HepG2 (cell line): ENCODE measurements around the gene M1AP. TPM values are rescaled to one million over a fixed set of nuclear protein-coding genes. Genes with fewer than 3 reads are reported as not detected.

Experiments
- HDAC2 ChIP-seq: sonication (generic); formaldehyde crosslinking; IDR thresholded peaks from 2 replicates; pipeline ENCODE4 v1.4.0; 2020; ENCODE audit warnings: missing genetic modification reagents
- SATB2 ChIP-seq: sonication (generic); formaldehyde crosslinking; IDR thresholded peaks from 2 replicates; pipeline ENCODE4 v1.5.0; 2020; ENCODE audit warnings: missing genetic modification reagents
- TMF1 ChIP-seq: sonication (generic); formaldehyde crosslinking; IDR thresholded peaks from 2 replicates; pipeline ENCODE4 v1.8.1; 2022; ENCODE audit warnings: low read depth, missing genetic modification reagents
- ZNF607 ChIP-seq: sonication (generic); formaldehyde crosslinking; IDR thresholded peaks from 2 replicates; pipeline ENCODE4 v1.5.1; 2020; ENCODE audit warnings: missing genetic modification reagents, mild to moderate bottlenecking, borderline replicate concordance
- ZNF746 ChIP-seq: sonication (generic); formaldehyde crosslinking; IDR thresholded peaks from 2 replicates; pipeline ENCODE4 v1.8.0; 2022; ENCODE audit warnings: mild to moderate bottlenecking, missing genetic modification reagents
- ZNF790 ChIP-seq: sonication (generic); formaldehyde crosslinking; IDR thresholded peaks from 2 replicates; pipeline ENCODE4 v1.8.0; 2022; ENCODE audit warnings: missing genetic modification reagents, mild to moderate bottlenecking, borderline replicate concordance
- polyA plus RNA-seq, 8 experiments: library from polyadenylated mRNA; depleted of rRNA in 3 of 8; stranded (reverse) in 7 of 8; unstranded in 1 of 8; fragments of >200 nt; fragmentation: Illumina TruSeq in 4 of 8; extraction: Trizol in 4 of 8; gene quantifications; 2 replicates each; pipeline versions ENCODE4 v1.2.1 to v1.2.3, GENCODE V29; 2011 to 2016; ENCODE audit warnings: low read depth in 4 of 8, missing spikeins in 1 of 8, mixed read lengths in 1 of 8; ENCODE audit not compliant: insufficient read depth in 1 of 8
- total RNA-seq, 5 experiments: library from RNA; depleted of rRNA; stranded (reverse); fragments of >200 nt; fragmentation: Illumina TruSeq; extraction: Trizol; gene quantifications; 2 replicates each; pipeline ENCODE4 v1.2.3, GENCODE V29; 2016; ENCODE audit warnings: low read depth in 1 of 5
- TF ChIP-seq, protein P1 (sequence below): sonication (generic); formaldehyde crosslinking; IDR thresholded peaks from 2 replicates; pipeline ENCODE4 v1.4.0; 2020; ENCODE audit warnings: missing genetic modification reagents
- TF ChIP-seq, protein P2 (sequence below): sonication (generic); formaldehyde crosslinking; IDR thresholded peaks from 2 replicates; pipeline ENCODE4 v1.4.0; 2020; ENCODE audit warnings: mild to moderate bottlenecking, missing genetic modification reagents
- TF ChIP-seq, protein P3 (sequence below): sonication (generic); formaldehyde crosslinking; IDR thresholded peaks from 2 replicates; pipeline ENCODE4 v1.5.0; 2020; ENCODE audit warnings: mild to moderate bottlenecking, missing genetic modification reagents
- TF ChIP-seq, protein P4 (sequence below): IDR thresholded peaks from 2 replicates; pipeline ENCODE4 v1.6.1; 2016; ENCODE audit warnings: low read depth, missing genetic modification reagents, missing compliant biosample characterization
- TF ChIP-seq, protein P5 (sequence below): sonication (generic); formaldehyde crosslinking; IDR thresholded peaks from 2 replicates; pipeline ENCODE4 v1.5.1; 2020; ENCODE audit warnings: missing genetic modification reagents, mild to moderate bottlenecking, borderline replicate concordance

Gene M1AP
- total and polyA plus RNA-seq, 2 of the 13 experiments (the other 11 are each of a cell fraction or from before 2014, with no cell fraction given): not detected

DNA sequence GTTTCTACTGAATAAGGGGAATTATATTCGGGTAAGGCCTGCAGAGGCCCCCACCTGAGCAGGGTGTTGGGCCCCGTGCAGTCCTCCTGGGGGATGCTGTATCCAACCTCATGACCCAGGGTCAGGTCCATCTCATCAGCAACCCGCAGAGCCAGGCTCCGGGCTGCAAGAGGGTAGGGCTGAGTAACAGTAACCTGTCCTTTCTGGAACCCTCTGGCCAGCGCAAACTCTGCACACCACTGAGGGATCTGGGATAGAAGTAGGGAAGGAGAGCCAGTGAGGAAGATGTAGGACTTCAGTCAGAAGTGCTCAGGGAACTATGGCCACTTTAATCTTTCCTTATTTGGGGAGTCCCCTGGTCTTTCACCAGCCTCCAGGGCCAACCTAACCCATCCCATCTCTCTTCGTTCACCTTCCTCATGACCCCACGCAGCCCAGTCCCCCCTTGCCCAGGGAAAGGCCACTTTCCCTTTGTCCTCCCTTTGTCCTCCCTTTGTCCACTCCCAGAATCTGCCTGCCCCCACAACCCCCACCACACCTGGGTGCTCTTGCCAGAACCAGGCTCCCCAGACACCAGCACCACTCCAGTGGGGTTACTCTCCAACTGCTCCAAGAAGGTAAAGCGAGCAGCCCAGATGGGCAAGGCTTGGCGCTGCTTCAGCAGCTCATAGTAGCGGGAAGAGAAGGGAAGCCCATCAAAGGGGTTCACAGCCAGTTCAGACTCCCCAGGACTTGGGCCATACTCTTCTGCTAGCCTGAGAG, 123.0 kb downstream of the M1AP start (continued):
- TF ChIP-seq, protein P1, sequence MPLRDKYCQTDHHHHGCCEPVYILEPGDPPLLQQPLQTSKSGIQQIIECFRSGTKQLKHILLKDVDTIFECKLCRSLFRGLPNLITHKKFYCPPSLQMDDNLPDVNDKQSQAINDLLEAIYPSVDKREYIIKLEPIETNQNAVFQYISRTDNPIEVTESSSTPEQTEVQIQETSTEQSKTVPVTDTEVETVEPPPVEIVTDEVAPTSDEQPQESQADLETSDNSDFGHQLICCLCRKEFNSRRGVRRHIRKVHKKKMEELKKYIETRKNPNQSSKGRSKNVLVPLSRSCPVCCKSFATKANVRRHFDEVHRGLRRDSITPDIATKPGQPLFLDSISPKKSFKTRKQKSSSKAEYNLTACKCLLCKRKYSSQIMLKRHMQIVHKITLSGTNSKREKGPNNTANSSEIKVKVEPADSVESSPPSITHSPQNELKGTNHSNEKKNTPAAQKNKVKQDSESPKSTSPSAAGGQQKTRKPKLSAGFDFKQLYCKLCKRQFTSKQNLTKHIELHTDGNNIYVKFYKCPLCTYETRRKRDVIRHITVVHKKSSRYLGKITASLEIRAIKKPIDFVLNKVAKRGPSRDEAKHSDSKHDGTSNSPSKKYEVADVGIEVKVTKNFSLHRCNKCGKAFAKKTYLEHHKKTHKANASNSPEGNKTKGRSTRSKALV (CRISPR knock-in tag): no peak
- TF ChIP-seq, protein P2, sequence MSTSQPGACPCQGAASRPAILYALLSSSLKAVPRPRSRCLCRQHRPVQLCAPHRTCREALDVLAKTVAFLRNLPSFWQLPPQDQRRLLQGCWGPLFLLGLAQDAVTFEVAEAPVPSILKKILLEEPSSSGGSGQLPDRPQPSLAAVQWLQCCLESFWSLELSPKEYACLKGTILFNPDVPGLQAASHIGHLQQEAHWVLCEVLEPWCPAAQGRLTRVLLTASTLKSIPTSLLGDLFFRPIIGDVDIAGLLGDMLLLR (CRISPR knock-in tag): no peak
- no peak for TF ChIP-seq ZNF746 (CRISPR knock-in tag)
- no peak for TF ChIP-seq HDAC2 (CRISPR knock-in tag)
- peak; percentile 54; the same call in 1 of the 2 replicates for TF ChIP-seq ZNF790 (CRISPR knock-in tag)
- no peak for TF ChIP-seq ZNF607 (CRISPR knock-in tag)
- TF ChIP-seq, protein P3, sequence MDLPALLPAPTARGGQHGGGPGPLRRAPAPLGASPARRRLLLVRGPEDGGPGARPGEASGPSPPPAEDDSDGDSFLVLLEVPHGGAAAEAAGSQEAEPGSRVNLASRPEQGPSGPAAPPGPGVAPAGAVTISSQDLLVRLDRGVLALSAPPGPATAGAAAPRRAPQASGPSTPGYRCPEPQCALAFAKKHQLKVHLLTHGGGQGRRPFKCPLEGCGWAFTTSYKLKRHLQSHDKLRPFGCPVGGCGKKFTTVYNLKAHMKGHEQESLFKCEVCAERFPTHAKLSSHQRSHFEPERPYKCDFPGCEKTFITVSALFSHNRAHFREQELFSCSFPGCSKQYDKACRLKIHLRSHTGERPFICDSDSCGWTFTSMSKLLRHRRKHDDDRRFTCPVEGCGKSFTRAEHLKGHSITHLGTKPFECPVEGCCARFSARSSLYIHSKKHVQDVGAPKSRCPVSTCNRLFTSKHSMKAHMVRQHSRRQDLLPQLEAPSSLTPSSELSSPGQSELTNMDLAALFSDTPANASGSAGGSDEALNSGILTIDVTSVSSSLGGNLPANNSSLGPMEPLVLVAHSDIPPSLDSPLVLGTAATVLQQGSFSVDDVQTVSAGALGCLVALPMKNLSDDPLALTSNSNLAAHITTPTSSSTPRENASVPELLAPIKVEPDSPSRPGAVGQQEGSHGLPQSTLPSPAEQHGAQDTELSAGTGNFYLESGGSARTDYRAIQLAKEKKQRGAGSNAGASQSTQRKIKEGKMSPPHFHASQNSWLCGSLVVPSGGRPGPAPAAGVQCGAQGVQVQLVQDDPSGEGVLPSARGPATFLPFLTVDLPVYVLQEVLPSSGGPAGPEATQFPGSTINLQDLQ (CRISPR knock-in tag): no peak
- no peak for TF ChIP-seq SATB2 (CRISPR knock-in tag)
- no peak for TF ChIP-seq TMF1
- TF ChIP-seq, protein P4, sequence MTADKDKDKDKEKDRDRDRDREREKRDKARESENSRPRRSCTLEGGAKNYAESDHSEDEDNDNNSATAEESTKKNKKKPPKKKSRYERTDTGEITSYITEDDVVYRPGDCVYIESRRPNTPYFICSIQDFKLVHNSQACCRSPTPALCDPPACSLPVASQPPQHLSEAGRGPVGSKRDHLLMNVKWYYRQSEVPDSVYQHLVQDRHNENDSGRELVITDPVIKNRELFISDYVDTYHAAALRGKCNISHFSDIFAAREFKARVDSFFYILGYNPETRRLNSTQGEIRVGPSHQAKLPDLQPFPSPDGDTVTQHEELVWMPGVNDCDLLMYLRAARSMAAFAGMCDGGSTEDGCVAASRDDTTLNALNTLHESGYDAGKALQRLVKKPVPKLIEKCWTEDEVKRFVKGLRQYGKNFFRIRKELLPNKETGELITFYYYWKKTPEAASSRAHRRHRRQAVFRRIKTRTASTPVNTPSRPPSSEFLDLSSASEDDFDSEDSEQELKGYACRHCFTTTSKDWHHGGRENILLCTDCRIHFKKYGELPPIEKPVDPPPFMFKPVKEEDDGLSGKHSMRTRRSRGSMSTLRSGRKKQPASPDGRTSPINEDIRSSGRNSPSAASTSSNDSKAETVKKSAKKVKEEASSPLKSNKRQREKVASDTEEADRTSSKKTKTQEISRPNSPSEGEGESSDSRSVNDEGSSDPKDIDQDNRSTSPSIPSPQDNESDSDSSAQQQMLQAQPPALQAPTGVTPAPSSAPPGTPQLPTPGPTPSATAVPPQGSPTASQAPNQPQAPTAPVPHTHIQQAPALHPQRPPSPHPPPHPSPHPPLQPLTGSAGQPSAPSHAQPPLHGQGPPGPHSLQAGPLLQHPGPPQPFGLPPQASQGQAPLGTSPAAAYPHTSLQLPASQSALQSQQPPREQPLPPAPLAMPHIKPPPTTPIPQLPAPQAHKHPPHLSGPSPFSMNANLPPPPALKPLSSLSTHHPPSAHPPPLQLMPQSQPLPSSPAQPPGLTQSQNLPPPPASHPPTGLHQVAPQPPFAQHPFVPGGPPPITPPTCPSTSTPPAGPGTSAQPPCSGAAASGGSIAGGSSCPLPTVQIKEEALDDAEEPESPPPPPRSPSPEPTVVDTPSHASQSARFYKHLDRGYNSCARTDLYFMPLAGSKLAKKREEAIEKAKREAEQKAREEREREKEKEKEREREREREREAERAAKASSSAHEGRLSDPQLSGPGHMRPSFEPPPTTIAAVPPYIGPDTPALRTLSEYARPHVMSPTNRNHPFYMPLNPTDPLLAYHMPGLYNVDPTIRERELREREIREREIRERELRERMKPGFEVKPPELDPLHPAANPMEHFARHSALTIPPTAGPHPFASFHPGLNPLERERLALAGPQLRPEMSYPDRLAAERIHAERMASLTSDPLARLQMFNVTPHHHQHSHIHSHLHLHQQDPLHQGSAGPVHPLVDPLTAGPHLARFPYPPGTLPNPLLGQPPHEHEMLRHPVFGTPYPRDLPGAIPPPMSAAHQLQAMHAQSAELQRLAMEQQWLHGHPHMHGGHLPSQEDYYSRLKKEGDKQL (CRISPR knock-in tag): no peak
- TF ChIP-seq, protein P5, sequence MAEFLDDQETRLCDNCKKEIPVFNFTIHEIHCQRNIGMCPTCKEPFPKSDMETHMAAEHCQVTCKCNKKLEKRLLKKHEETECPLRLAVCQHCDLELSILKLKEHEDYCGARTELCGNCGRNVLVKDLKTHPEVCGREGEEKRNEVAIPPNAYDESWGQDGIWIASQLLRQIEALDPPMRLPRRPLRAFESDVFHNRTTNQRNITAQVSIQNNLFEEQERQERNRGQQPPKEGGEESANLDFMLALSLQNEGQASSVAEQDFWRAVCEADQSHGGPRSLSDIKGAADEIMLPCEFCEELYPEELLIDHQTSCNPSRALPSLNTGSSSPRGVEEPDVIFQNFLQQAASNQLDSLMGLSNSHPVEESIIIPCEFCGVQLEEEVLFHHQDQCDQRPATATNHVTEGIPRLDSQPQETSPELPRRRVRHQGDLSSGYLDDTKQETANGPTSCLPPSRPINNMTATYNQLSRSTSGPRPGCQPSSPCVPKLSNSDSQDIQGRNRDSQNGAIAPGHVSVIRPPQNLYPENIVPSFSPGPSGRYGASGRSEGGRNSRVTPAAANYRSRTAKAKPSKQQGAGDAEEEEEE (CRISPR knock-in tag): 0 out of 2 replicates have a peak, but pooled peaks have one; percentile 54
